ENCODE results near the gene OR4C6.
A peak's percentile ranks its signal among the peaks of the same experiment; 100 is the strongest.

The OR4C6 gene

DNA sequence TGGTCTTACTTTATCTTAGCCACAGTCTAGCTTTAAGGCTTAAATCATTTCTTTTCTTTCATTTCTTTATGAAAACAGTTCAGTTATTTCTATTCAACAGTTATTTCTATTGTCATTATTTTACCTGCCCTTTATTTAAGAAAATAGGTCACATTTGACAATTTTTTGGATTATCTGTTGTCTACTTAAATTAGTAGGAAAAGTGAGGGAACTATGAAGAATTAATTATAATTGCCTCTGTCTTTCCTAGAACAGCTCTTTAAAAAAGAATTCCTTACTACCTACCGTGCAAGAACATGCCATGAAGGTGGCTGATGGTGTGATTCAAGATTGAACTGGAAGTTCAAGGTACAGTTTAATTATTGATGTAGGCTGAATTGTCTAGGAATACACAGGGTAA lies at the start of gene OR4C6:
OR4C6 (plus strand) TSS at position 301 of the 400 bp plus-strand sequence. CDS start 2,966 bp downstream, outside the sequence.
- DNase-seq, result no peak

DNA sequence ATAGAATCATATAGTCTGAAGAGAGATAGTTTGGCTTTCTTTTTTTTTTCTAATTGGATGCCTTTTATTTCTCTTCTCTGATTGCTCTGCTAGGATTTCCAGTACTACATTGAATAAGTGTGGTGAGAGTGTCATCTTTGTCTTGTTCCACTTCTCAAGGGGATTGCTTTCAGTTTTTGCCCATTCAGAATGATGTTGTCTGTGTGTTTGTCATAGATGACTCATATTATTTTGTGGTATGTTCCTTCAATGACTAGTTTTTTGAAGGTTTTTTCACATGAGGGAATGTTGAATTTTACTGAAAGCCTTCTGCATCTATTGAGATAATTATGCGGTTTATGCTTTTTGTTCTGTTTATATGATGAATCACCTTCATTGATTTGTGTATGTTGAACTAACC lies 37.5 kb upstream of the OR4C6 start:
- no peak for DNase-seq

DNA sequence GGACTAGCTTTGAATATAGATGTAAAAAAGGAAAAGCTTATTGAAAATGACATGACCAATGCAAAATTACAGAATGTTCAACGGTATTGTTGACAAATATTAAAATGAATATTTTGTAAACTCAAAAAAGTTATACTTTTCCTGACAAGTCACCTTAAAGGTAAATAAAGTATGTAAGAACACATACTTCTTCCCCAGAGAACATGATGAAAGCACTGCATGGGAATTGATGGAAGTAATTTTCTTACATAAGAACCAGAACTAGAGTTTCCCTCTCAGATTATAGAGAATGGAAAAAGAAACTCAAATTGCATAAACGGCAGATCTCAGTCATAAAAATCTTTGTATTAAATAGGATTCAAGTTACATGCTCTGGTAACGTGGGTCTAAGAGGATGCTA lies 27.2 kb upstream of the OR4C6 start, which contains the start of gene OR4P4:
OR4P4 (plus strand) TSS at position 301 of the 400 bp plus-strand sequence.
- DNase-seq, result no peak

DNA sequence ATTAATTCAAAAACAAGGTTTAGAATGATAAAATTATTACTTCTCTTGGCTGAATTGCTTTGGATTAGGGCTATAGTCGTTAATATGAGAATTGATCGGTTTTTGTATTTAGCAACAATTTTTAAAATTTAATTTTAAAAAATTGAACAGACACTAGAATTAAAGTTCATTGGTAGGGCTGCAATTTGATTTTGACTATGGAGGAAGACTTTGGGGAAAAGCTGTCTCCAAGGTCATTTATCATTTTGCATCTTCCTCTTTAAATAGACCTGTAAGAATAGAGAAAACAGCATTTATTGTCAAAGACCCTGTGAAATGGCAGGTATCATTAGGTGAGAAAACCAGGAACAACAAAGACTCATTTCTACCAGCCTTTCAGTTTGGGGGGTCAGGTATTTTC lies 14.0 kb upstream of the OR4C6 start, which contains the start of gene OR4S2:
OR4S2 (plus strand) TSS at position 301 of the 400 bp plus-strand sequence. CDS start 2,577 bp downstream, outside the sequence.
- no peak for DNase-seq

DNA sequence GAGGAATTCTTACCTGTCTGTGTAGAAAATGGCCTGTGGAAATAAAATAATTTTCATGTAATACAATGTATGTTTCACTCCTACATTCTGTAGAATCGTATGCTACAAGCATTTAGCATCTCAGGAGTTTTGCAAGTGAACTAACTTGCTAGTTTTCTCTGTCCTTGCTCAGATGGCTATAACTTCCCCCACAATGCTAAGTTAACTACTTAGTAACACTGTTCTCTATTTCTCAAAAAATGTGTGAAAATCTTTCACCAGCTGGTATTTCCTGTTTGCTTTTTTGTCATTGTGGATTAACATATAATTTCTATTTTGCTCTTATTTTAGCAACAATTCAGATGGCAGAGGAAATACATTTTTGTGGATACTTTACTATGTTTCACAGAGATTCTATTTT lies 9.4 kb upstream of the OR4C6 start:
- no peak for DNase-seq

DNA sequence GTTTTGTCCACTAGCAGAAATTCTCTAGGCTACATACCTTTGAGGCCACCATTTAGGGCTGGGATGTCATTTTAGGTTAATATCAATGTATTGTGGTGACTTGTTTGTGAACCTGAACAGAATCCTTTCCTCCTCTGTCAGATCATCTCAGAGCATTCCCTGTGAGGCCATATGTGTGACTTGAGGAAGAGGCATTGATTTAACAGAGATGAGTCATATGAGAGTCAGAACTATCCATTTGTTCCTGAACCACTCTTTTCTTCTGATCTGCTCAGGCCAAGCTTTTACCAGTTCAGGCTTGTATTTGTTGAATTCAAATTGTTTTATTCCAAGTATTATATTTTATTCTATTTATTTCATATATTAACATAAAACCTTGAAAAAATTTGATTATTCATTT lies 6.9 kb upstream of the OR4C6 start:
- no peak for DNase-seq

DNA sequence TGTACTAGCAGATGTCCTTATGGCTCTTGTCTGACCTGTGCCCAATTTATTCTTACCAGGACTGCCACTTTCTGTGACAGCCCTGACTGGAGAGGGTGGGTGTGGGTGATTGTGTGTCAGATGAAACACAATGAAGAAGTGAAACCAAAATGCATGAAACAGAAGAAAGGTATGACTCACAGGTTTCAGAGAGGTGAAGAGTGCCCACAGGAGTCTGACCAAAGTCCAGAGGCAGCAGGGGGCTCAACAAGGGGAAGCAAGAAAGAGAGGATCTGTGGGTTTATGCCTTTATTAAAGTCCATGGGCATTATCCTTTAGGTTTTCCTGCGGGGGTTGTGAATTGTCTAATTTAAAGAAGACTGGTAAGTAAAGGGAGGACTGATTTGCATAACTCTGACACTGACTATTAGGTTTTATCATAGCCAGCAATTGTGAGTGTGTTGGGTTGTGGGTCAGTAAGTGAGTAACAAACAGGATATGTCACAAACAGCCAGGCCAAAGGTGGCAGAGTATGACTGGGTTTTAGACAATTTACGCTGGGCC lies 3.9 kb upstream of the OR4C6 start:
- no peak for DNase-seq

DNA sequence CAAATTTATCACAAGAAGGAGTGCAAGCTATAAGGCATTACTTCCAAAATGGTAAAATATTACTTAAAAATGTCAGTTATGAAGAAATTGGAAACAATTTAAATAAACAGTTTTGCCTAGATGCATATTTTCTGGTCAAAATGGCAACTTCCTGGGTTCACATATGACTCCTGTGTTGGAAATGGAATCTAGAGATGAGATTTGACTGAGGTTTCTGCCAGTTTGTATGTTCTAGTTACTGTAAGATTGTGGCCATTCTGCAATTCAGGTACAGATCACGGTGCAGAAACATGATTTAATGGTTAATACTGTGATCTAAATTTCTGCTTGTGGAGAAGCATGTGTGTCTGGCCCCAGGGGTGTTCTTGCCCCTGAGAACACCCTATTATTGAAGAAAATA lies 3.4 kb upstream of the OR4C6 start:
- no peak for DNase-seq

DNA sequence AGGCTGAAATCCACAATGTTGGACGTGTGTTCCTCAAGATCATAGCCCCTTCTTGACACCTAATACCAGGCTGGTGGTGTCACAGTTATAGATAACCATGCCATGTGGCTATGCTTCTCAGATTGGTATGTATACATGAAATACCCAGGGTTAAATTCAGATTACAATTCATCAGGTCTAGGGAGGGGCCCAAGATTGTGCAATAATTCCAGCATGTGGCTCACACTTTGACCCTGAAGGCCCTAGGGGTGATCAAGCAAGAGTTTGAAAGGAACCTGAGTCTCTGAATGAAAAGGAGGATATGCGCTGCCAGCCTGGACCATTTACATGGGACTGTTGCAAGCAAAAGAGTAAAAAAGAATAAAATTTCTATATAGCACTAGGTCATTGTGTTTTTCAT lies 7.4 kb downstream of the OR4C6 start:
- DNase-seq, result no peak

DNA sequence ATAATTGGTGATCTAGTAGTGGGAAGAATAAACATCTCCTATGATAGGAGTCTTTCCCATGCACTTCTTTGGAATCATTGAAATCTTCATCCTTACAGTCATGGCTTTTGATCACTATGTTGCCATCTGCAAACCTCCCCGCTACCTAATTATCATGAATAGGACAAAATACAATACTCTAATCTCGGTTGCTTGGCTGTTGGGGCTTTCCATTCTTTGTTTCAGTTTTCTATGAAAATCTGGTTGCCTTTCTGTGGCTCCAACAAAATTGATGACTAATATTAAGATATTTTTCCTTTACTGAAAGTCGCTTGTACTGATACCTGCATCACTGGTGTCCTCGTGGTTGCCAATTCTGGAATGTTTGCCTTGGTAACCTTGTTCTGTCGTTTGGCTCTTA lies 11.9 kb downstream of the OR4C6 start:
- DNase-seq, result no peak

DNA sequence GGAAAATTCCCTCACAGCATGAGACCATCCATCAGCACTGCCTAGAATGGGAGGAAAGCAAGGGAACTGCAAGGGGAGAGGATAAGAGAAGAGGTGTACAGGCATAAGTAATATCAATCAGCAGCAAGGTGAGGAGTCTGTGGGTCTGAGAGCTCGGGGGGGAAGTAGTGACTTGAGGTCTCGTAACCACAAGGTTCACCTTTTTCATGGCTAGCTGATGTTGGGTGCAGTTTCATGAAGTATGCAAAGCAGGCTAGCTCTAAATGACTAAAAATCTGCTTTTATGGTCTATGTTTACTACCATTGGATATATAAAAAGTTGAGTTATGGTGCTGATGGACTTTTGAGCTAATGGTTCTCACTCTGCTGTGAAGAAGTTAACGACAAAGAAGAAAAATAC lies 35.8 kb downstream of the OR4C6 start:
- no peak for DNase-seq

DNA sequence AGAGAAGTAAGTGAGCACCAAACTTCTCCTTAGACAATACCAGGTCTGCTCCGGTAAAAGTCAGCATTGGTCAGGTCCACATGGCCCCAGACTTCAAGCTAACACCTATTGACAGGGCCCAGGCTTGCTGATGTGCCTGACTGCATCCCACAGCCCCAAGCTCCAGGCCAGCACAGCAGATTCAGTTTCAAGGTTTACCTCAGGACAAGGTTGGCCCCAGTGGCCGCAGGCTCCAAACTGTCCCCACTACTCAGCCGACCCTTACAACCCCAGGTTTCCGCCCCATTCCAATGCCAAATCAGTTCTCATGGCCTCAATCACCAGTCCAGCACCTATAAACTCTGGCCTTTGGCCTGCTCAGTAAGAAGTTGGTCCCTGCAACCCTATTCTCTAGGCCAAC lies 39.4 kb downstream of the OR4C6 start:
- DNase-seq, result no peak

DNA sequence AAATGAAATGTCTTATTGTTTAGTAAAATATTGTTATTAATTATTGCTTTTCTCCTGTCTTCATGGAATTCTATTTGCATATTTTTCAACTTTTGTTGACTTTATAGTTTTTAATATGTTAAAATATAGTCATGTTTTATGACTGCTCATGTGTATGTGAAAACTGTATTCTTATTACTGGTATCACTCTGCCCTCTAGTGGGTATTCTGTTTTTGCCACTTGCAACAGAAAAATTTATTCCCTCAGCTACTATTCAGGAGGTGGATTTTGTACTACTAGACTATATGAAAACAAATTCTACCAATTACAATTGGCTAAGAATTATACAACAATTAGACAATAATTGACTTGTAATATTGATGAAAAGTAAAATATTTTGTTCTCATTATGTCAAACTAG lies 45.0 kb downstream of the OR4C6 start:
- DNase-seq, result no peak

DNA sequence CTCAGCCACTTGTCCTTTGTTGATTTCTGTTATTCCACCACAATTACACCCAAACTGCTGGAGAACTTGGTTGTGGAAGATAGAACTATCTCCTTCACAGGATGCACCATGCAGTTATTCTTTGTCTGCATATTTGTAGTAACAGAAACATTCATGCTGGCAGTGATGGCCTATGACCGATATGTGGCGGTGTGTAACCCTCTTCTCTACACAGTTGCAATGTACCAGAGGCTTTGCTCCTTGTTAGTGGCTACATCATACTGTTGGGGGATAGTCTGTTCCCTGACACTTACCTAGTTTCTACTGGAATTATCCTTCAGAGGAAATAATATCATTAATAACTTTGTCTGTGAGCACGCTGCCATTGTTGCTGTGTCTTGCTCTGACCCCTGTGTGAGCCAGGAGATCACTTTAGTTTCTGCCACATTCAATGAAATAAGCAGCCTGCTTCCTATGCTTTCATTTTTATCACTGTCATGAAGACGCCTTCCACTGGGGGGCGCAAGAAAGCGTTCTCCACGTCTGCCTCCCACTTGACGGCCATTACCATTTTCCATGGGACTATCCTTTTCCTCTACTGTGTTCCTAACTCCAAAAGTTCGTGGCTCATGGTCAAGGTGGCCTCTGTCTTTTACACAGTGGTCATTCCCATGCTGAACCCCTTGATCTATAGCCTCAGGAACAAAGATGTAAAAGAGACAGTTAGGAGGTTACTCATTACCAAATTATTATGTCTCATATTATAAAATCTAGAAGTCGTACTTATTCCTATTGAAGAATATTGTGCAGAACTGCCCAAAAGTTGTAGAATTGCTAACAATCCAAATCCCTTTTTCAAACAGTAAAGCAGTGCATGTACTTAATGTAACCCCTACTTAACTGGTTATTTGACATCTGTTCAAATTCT lies 53.2 kb downstream of the OR4C6 start:
- peak; percentile 50 for DNase-seq
